HepG2 (cell line): Measurements from ENCODE around the gene FUT8.

Source experiments
- POLR2A ChIP-seq, 2 experiments: IDR thresholded peaks; 2 replicates each; pipeline ENCODE4 v1.6.1; 2011; ENCODE audit warnings: low read depth in 2 of 2, low read length in 2 of 2, mild to moderate bottlenecking in 1 of 2, moderate library complexity in 1 of 2; ENCODE audit not compliant: insufficient read depth in 1 of 2
- SMC3 ChIP-seq: IDR thresholded peaks from 2 replicates; pipeline ENCODE4 v1.6.1; 2011; ENCODE audit warnings: low read length, improper control_type of control experiment
- ZNF317 ChIP-seq: sonication (generic); formaldehyde crosslinking; IDR thresholded peaks from 2 replicates; pipeline ENCODE4 v1.5.0; 2020; ENCODE audit warnings: mild to moderate bottlenecking, missing genetic modification reagents
- TF ChIP-seq, protein P1 (sequence below): sonication (generic); formaldehyde crosslinking; IDR thresholded peaks from one replicate; pipeline ENCODE4 v1.5.1; 2020; ENCODE audit warnings: mild to moderate bottlenecking, missing genetic modification reagents; ENCODE audit errors: not compliant biosample characterization

DNA sequence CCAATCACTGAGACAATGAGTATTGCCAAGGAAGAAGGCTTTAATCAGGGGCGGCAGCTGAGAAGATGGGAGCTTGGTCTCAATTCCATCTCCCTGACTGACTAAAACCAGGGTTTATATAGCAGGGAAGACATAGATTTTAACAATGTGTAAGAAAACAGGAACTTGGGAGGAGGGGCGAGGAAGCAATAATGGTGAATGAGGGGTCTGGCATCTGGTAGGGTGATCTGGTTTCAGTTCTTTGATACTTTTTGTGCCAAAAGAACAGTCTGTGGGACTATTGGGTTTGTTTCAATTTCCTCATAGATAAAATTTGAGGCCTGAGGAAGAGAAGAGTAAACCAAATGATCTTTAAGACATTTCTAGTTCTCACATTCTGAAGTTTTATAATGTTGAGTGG is 49.2 kb downstream of the FUT8 start:
- no peak for TF ChIP-seq SMC3
- TF ChIP-seq POLR2A (IDR thresholded peaks at IDR 0.05; ENCODE audit: insufficient read depth in 1 of 2, low read depth in 2 of 2, low read length in 2 of 2), result no peak
- no peak for TF ChIP-seq ZNF317
- TF ChIP-seq, protein P1, sequence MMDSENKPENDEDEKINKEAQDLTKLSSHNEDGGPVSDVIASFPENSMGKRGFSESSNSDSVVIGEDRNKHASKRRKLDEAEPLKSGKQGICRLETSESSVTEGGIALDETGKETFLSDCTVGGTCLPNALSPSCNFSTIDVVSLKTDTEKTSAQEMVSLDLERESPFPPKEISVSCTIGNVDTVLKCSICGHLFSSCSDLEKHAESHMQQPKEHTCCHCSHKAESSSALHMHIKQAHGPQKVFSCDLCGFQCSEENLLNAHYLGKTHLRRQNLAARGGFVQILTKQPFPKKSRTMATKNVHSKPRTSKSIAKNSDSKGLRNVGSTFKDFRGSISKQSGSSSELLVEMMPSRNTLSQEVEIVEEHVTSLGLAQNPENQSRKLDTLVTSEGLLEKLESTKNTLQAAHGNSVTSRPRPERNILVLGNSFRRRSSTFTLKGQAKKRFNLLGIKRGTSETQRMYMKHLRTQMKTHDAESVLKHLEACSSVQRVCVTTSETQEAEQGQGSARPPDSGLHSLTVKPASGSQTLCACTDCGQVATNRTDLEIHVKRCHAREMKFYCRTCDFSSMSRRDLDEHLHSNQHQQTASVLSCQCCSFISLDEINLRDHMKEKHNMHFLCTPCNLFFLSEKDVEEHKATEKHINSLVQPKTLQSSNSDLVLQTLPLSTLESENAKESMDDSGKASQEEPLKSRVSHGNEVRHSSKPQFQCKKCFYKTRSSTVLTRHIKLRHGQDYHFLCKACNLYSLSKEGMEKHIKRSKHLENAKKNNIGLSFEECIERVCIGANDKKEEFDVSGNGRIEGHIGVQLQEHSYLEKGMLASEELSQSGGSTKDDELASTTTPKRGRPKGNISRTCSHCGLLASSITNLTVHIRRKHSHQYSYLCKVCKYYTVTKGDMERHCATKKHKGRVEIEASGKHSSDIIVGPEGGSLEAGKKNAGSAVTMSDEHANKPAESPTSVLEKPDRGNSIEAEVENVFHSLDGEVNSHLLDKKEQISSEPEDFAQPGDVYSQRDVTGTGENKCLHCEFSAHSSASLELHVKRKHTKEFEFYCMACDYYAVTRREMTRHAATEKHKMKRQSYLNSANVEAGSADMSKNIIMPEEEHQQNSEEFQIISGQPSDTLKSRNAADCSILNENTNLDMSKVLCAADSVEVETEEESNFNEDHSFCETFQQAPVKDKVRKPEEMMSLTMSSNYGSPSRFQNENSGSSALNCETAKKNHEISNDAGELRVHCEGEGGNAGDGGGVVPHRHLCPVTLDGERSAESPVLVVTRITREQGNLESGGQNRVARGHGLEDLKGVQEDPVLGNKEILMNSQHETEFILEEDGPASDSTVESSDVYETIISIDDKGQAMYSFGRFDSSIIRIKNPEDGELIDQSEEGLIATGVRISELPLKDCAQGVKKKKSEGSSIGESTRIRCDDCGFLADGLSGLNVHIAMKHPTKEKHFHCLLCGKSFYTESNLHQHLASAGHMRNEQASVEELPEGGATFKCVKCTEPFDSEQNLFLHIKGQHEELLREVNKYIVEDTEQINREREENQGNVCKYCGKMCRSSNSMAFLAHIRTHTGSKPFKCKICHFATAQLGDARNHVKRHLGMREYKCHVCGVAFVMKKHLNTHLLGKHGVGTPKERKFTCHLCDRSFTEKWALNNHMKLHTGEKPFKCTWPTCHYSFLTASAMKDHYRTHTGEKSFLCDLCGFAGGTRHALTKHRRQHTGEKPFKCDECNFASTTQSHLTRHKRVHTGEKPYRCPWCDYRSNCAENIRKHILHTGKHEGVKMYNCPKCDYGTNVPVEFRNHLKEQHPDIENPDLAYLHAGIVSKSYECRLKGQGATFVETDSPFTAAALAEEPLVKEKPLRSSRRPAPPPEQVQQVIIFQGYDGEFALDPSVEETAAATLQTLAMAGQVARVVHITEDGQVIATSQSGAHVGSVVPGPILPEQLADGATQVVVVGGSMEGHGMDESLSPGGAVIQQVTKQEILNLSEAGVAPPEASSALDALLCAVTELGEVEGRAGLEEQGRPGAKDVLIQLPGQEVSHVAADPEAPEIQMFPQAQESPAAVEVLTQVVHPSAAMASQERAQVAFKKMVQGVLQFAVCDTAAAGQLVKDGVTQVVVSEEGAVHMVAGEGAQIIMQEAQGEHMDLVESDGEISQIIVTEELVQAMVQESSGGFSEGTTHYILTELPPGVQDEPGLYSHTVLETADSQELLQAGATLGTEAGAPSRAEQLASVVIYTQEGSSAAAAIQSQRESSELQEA (CRISPR knock-in tag), result no peak
